PC-3 (cell line): ENCODE data around the gene WDFY4. TPM values are rescaled to one million over a fixed set of nuclear protein-coding genes. Genes with fewer than 3 reads are reported as not detected.

Experiments used
- ATAC-seq: fragments of 200-7000 bp; cut with Tn5 transposase; 2 replicates; pipeline ENCODE4 v1.9.1; 2020; ENCODE audit warnings: mild to moderate bottlenecking, moderate library complexity
- BruUV-seq: library from RNA; stranded (reverse); fragments of 400-500 nt; replicated peaks from 2 replicates; lab custom pipeline; 2021; lab: Mats Ljungman, UMichigan
- CTCF ChIA-PET: fragments of 300-600 bp; sonication (Branson Sonifier 250); formaldehyde crosslinking; loops from one replicate; lab custom pipeline; 2022; ENCODE audit warnings: antibody characterized with exemption; lab: Charles Lee
- POLR2A ChIA-PET: fragments of 300-600 bp; sonication (Branson Sonifier 250); formaldehyde crosslinking; loops from one replicate; lab custom pipeline; 2022; ENCODE audit warnings: antibody characterized with exemption; ENCODE audit not compliant: unreplicated experiment; lab: Charles Lee
- DNase-seq: peaks from one replicate; pipeline ENCODE4 v3.0.0-alpha.2; 2015
- H2AFZ ChIP-seq: fragments of 300-600 bp; sonication (generic); 2 replicates; pipeline ENCODE4 v1.6.0; 2016; ENCODE audit warnings: antibody characterized with exemption, low read length
- H3F3A ChIP-seq: fragments of 300-600 bp; sonication (generic); one replicate; pipeline ENCODE4 v1.6.0; 2017; ENCODE audit warnings: antibody characterized with exemption, low read length, control low read depth, mild to moderate bottlenecking; ENCODE audit not compliant: unreplicated experiment
- H3K27ac ChIP-seq: fragments of 300-600 bp; sonication (generic); 2 replicates; pipeline ENCODE4 v1.5.1; 2016; ENCODE audit warnings: mild to moderate bottlenecking, low read length
- H3K27me3 ChIP-seq: fragments of 300-600 bp; sonication (generic); 2 replicates; pipeline ENCODE4 v1.6.1; 2016; ENCODE audit warnings: low read length, mixed read lengths
- H3K36me3 ChIP-seq: fragments of 300-600 bp; sonication (generic); 2 replicates; pipeline ENCODE4 v1.6.1; 2016; ENCODE audit warnings: low read depth, mixed run types, low read length, mixed read lengths
- H3K4me1 ChIP-seq: fragments of 300-600 bp; sonication (generic); 2 replicates; pipeline ENCODE4 v1.5.1; 2016; ENCODE audit warnings: low read length; ENCODE audit not compliant: insufficient read depth
- H3K4me2 ChIP-seq: fragments of 300-600 bp; sonication (generic); 2 replicates; pipeline ENCODE4 v1.6.0; 2016; ENCODE audit warnings: low read length
- H3K4me3 ChIP-seq: fragments of 300-600 bp; sonication (generic); 2 replicates; pipeline ENCODE4 v1.5.1; 2016; ENCODE audit warnings: mild to moderate bottlenecking, low read length, mixed read lengths
- H3K79me2 ChIP-seq: fragments of 300-600 bp; sonication (generic); 2 replicates; pipeline ENCODE4 v1.6.1; 2017; ENCODE audit warnings: low read length, mixed read lengths
- H3K9ac ChIP-seq: fragments of 300-600 bp; sonication (generic); 2 replicates; pipeline ENCODE4 v1.6.0; 2016; ENCODE audit warnings: mild to moderate bottlenecking, low read length
- H3K9me2 ChIP-seq: fragments of 300-600 bp; sonication (generic); replicated peaks from 2 replicates; pipeline ENCODE4 v1.6.1; 2016; ENCODE audit warnings: mixed run types, low read length, mixed read lengths
- H3K9me3 ChIP-seq: fragments of 300-600 bp; sonication (generic); 2 replicates; pipeline ENCODE4 v1.6.1; 2016; ENCODE audit warnings: low read length, mixed read lengths
- H4K20me1 ChIP-seq: fragments of 300-600 bp; sonication (generic); 2 replicates; pipeline ENCODE4 v1.6.1; 2016; ENCODE audit warnings: low read length, mixed read lengths
- EZH2 ChIP-seq: fragments of 300-600 bp; sonication (generic); IDR thresholded peaks from one replicate; pipeline ENCODE4 v1.6.1; 2017; ENCODE audit warnings: antibody characterized with exemption, mild to moderate bottlenecking, low read length; ENCODE audit not compliant: unreplicated experiment
- EZH2phosphoT487 ChIP-seq: fragments of 300-600 bp; sonication (generic); IDR thresholded peaks from 2 replicates; pipeline ENCODE4 v1.6.1; 2018; ENCODE audit warnings: mild to moderate bottlenecking, antibody characterized with exemption, low read length, borderline replicate concordance
- intact Hi-C: fragments of 100-400 bp; cut with micrococcal nuclease; formaldehyde crosslinking; loops from 2 replicates; pipeline ENCODE4 v1.9.0; 2023
- total RNA-seq: library from RNA; depleted of rRNA; stranded (reverse); fragments of >200 nt; gene quantifications from 2 replicates; pipeline ENCODE4 v1.2.3, GENCODE V29; 2014
- TF ChIP-seq, protein P1 (sequence below): fragments of 300-600 bp; sonication (generic); conservative IDR thresholded peaks from 2 replicates; pipeline ENCODE4 v1.5.1; 2017; ENCODE audit warnings: antibody characterized with exemption, low read depth, mild to moderate bottlenecking, low read length

WDFY4 gene
- total RNA-seq, 1 experiment from 2014 or later, result not detected

DNA sequence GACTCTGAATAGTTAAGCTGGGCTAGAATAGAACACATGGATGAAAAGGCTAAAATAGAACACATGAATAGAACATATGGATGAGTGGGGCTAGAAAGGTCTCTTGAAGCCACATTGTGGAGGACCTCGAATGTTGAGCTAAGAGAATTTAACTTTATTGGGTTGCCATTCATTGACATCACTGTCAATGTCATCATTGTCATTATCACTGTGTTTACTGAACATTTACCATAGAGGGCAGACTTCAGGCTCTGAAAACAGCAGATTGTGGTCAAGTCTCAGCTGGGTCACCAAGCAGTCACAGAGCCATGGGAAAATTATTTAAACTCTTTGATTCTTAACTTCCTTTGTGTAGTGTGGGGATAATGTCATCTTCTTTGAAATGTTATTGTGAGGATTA is 80.4 kb downstream of the WDFY4 start:
- H3K9me2 ChIP-seq, result no peaks in the 10 kb centered on the region
- intact Hi-C loops, result no loop called here

DNA sequence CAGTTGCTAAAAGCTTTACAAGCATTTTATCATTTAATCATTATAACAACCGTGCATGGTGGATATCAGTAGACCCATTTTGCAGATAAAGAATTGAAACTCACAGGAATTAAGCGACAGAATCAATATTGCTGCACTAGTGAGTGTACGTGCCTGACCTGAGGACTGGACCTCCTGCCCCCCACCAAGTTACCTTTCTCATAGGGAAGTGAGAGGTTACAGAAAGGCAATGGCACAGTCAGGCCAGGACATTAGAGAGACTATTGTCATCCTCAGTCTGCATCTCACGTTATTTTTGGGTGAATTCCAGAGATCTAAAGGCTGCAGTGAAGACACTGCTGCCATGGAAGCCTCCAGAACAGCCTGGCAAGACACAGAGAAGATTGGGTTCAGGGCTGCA is 80.9 kb downstream of the WDFY4 start:
- no peaks in the 10 kb centered on the region for H4K20me1 ChIP-seq
- H3K4me3 ChIP-seq, result no peak overlapping the region
- no peak overlapping the region for H3K4me2 ChIP-seq
- no peaks in the 10 kb centered on the region for H3K9me3 ChIP-seq
- peaks cover 73% of the 10 kb centered on the region for H3K27me3 ChIP-seq
- ATAC-seq (no peak), DNase-seq (no peak)
- no peak overlapping the region for H3K9ac ChIP-seq
- H3K36me3 ChIP-seq, result no peaks in the 10 kb centered on the region
- H3F3A ChIP-seq, result no peaks in the 10 kb centered on the region
- H3K9me2 ChIP-seq, result no peaks in the 10 kb centered on the region
- intact Hi-C loops, result no loop called here
- no peaks in the 10 kb centered on the region for H3K4me1 ChIP-seq
- H3K27ac ChIP-seq, result no peak overlapping the region
- H3K79me2 ChIP-seq, result no peaks in the 10 kb centered on the region
- ChIA-PET CTCF (no interaction called here), POLR2A (no interaction called here)
- no peak overlapping the region for H2AFZ ChIP-seq
- no TSS peak for BruUV-seq
- TF ChIP-seq EZH2phosphoT487 (no peak), EZH2 (no peak)
- TF ChIP-seq, protein P1, sequence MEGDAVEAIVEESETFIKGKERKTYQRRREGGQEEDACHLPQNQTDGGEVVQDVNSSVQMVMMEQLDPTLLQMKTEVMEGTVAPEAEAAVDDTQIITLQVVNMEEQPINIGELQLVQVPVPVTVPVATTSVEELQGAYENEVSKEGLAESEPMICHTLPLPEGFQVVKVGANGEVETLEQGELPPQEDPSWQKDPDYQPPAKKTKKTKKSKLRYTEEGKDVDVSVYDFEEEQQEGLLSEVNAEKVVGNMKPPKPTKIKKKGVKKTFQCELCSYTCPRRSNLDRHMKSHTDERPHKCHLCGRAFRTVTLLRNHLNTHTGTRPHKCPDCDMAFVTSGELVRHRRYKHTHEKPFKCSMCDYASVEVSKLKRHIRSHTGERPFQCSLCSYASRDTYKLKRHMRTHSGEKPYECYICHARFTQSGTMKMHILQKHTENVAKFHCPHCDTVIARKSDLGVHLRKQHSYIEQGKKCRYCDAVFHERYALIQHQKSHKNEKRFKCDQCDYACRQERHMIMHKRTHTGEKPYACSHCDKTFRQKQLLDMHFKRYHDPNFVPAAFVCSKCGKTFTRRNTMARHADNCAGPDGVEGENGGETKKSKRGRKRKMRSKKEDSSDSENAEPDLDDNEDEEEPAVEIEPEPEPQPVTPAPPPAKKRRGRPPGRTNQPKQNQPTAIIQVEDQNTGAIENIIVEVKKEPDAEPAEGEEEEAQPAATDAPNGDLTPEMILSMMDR, result no peak

More for the DNA sequence above, 80.4 kb downstream of the WDFY4 start:
- H3K9ac ChIP-seq, result no peak overlapping the region
- no peaks in the 10 kb centered on the region for H3K79me2 ChIP-seq
- ChIA-PET CTCF (no interaction called here), POLR2A (no interaction called here)
- no peak overlapping the region for H3K4me2 ChIP-seq
- peaks cover 73% of the 10 kb centered on the region for H3K27me3 ChIP-seq
- no peaks in the 10 kb centered on the region for H4K20me1 ChIP-seq
- DNase-seq (no peak), ATAC-seq (no peak)
- no peaks in the 10 kb centered on the region for H3K4me1 ChIP-seq
- H2AFZ ChIP-seq, result no peak overlapping the region
- no TSS peak for BruUV-seq
- no peaks in the 10 kb centered on the region for H3F3A ChIP-seq
- no peaks in the 10 kb centered on the region for H3K9me3 ChIP-seq
- H3K36me3 ChIP-seq, result no peaks in the 10 kb centered on the region
- no peak overlapping the region for H3K4me3 ChIP-seq
- TF ChIP-seq EZH2phosphoT487, result no peak
- no peak for TF ChIP-seq EZH2
- TF ChIP-seq, protein P1, result no peak; the same call in 1 of the 2 replicates
- no peak overlapping the region for H3K27ac ChIP-seq

DNA sequence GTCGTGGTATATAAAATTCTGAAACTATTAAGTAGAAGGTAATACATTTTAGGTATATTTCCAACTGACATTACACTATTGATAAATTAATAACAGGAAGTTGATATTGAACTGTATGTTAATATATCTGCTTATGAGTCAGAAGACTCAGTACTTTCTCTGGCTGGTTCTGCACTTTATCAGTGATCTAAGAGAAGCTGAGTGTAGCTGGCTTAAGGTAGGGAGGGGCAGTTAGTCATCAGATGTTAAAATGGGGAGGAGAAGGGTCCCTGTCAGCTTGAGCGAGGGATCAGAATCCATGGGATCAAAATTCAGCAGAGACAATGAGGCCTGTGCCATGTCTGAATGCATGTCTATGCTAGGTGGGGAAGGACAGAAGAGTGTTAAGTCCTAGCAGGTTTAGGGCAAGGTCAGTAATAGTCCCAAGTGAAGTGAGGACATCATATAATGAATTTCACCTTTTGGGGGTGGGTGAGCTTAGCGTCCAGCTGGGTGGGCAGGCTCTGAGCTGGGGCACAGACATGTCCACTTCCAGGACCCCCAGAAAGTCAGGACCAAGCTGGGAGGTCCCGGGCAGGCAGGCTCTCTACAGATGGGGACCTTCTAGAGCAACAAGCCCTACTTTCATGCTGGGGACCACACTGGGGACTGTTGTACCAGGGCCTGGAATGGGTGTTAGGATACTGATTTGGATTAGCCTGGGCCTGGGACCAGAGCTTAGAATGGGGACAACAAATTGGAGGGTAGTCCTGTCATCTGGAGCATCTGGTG is 82.9 kb downstream of the WDFY4 start:
- Histone ChIP-seq H3K4me3 (no peak overlapping the region), H4K20me1 (no peaks in the 10 kb centered on the region), H2AFZ (no peak overlapping the region), H3K4me2 (no peak overlapping the region), H3K36me3 (no peaks in the 10 kb centered on the region), H3K79me2 (no peaks in the 10 kb centered on the region), H3K4me1 (no peaks in the 10 kb centered on the region), H3K27ac (no peak overlapping the region), H3K9me2 (no peaks in the 10 kb centered on the region), H3K9me3 (no peaks in the 10 kb centered on the region), H3F3A (no peaks in the 10 kb centered on the region), H3K27me3 (peaks cover 72% of the 10 kb centered on the region), H3K9ac (no peak overlapping the region)
- DNase-seq (no peak), ATAC-seq (no peak)
- CTCF ChIA-PET, result no interaction called here
- TF ChIP-seq EZH2, result no peak
- TF ChIP-seq EZH2phosphoT487, result no peak
- TF ChIP-seq, protein P1, result no peak
- intact Hi-C loops, result no loop called here
- no TSS peak for BruUV-seq
- POLR2A ChIA-PET, result interaction anchor here (0.6 kb wide), 1 partner anchor 59 kb away, joined by 3 read pairs; no protein-coding TSS in a partner anchor
